K562 (cell line): ENCODE results near the gene TMEM187. TPM values are rescaled to one million over a fixed set of nuclear protein-coding genes. Genes with fewer than 3 reads are reported as not detected.
A peak's percentile ranks its signal among the peaks of the same experiment; 100 is the strongest.

Experiments
- CBX3 ChIP-seq, 2 experiments: IDR thresholded peaks; 1 replicate in 1 of 2; 2 replicates in 1 of 2; pipeline ENCODE4 v1.6.1; 2012; ENCODE audit warnings: inconsistent platforms in 2 of 2, low read length in 2 of 2, borderline replicate concordance in 1 of 2, control low read depth in 1 of 2
- ELF2 ChIP-seq: fragments of 250-450 bp; sonication (Bioruptor Pico); IDR thresholded peaks from 2 replicates; pipeline ENCODE4 v1.5.0; 2021; ENCODE audit warnings: mild to moderate bottlenecking
- NR2C1 ChIP-seq, 2 experiments: fragments of 450-650 bp; IDR thresholded peaks; 2 replicates each; pipeline ENCODE4 v1.6.1; 2017; ENCODE audit warnings: mild to moderate bottlenecking in 2 of 2, antibody characterized with exemption in 1 of 2, inconsistent platforms in 1 of 2, missing compliant biosample characterization in 1 of 2, missing genetic modification characterization in 1 of 2
- RCOR1 ChIP-seq, 2 experiments: IDR thresholded peaks; 2 replicates each; pipeline ENCODE4 v1.6.1; 2012; ENCODE audit warnings: low read depth in 2 of 2, low read length in 2 of 2, borderline replicate concordance in 1 of 2, improper control_type of control experiment in 1 of 2
- SMAD4 ChIP-seq: fragments of 250-450 bp; sonication (Bioruptor Pico); conservative IDR thresholded peaks from 2 replicates; pipeline ENCODE4 v1.8.0; 2021; ENCODE audit warnings: inconsistent platforms, mild to moderate bottlenecking, moderate library complexity
- TAF9B ChIP-seq: fragments of 450-650 bp; IDR thresholded peaks from 2 replicates; pipeline ENCODE4 v1.6.1; 2018; ENCODE audit warnings: mild to moderate bottlenecking; ENCODE audit not compliant: partially characterized antibody
- polyA plus RNA-seq, 8 experiments: library from polyadenylated mRNA; depleted of rRNA in 4 of 8; stranded (reverse) in 5 of 8; unstranded in 3 of 8; fragments of >200 nt; fragmentation: Nextera tagmentation in 2 of 8; fragmentation: Illumina TruSeq in 1 of 8; extraction: Ambion mirVana in 2 of 8; extraction: Trizol in 1 of 8; gene quantifications; 2 replicates each; pipeline versions ENCODE4 v1.2.1 to v1.2.3, GENCODE V29; 2011 to 2014; ENCODE audit warnings: inconsistent platforms in 1 of 8, missing spikeins in 1 of 8
- total RNA-seq, 7 experiments: library from RNA; depleted of rRNA in 6 of 7; stranded (reverse); fragments of >200 nt in 6 of 7; fragmentation: Illumina TruSeq in 2 of 7; extraction: Trizol in 2 of 7; gene quantifications; 2 replicates each; pipeline versions ENCODE4 v1.2.1 to v1.2.3, GENCODE V29; 2011 to 2021; ENCODE audit warnings: low replicate concordance in 1 of 7
- TF ChIP-seq, protein P1 (sequence below): fragments of 450-650 bp; IDR thresholded peaks from 2 replicates; pipeline ENCODE4 v1.6.1; 2016; ENCODE audit warnings: borderline replicate concordance
- TF ChIP-seq, protein P2 (sequence below): fragments of 450-650 bp; formaldehyde crosslinking; IDR thresholded peaks from 2 replicates; pipeline ENCODE4 v1.4.0; 2020; ENCODE audit warnings: mild to moderate bottlenecking, moderate library complexity
- TF ChIP-seq, protein P3 (sequence below): fragments of 450-650 bp; IDR thresholded peaks from 2 replicates; pipeline ENCODE4 v1.6.1; 2016; ENCODE audit warnings: mild to moderate bottlenecking, moderate library complexity
- TF ChIP-seq, protein P4 (sequence below): fragments of 250-450 bp; sonication (Bioruptor Pico); IDR thresholded peaks from 2 replicates; pipeline ENCODE4 v1.8.0; 2022; ENCODE audit warnings: moderate library complexity, mild to moderate bottlenecking, inconsistent platforms

TMEM187 gene
- total and polyA plus RNA-seq, 9 of the 15 experiments (the other 6 are each of a cell fraction or from before 2014, with no cell fraction given): 0.13 to 6.4 (median 1.6) TPM

DNA sequence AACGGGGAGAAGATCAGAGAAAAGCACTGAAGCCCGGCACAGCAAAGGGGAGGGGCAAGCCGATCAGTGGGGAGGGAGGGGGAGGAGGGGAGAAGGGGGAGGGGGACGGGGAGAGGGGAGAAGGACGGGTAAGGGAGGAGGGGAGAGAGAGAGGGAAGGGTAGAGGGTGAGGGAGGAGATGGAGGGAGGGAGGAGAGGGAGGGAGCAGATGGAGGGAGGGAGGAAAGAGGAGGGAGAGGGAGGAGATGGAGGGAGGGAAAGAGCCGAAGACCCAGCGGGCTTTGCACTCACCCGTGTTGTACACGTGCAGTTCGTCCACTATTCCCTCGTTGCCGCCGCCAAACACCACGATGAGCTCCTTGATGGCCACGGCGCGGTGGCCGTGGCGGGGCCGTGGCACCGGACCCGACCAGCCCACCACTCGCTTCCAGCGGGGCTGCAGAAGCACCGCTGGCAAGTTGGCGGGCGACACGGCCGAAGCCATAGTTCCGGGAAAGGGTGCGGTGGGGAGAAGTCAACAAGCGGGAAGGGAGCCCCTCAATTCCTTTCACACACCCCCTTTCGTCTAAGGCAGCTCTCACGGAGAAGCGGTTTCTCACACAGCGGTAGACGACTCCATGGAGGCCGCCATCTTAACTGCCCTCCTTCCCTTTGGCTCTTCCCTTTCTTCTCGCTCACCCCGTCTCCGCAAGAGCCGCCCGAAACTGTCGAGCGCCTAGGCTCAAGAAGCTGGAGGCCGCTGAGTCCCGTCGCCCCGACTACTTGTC lies 2.0 kb upstream of the TMEM187 start (continued):
- TF ChIP-seq, protein P1, sequence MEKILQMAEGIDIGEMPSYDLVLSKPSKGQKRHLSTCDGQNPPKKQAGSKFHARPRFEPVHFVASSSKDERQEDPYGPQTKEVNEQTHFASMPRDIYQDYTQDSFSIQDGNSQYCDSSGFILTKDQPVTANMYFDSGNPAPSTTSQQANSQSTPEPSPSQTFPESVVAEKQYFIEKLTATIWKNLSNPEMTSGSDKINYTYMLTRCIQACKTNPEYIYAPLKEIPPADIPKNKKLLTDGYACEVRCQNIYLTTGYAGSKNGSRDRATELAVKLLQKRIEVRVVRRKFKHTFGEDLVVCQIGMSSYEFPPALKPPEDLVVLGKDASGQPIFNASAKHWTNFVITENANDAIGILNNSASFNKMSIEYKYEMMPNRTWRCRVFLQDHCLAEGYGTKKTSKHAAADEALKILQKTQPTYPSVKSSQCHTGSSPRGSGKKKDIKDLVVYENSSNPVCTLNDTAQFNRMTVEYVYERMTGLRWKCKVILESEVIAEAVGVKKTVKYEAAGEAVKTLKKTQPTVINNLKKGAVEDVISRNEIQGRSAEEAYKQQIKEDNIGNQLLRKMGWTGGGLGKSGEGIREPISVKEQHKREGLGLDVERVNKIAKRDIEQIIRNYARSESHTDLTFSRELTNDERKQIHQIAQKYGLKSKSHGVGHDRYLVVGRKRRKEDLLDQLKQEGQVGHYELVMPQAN: peak; percentile 64; the same call in 1 of the 2 replicates
- 0 out of 2 replicates have a peak, but pooled peaks have one; percentile 18 for TF ChIP-seq ELF2 (CRISPR knock-in tag)
- TF ChIP-seq, protein P2, sequence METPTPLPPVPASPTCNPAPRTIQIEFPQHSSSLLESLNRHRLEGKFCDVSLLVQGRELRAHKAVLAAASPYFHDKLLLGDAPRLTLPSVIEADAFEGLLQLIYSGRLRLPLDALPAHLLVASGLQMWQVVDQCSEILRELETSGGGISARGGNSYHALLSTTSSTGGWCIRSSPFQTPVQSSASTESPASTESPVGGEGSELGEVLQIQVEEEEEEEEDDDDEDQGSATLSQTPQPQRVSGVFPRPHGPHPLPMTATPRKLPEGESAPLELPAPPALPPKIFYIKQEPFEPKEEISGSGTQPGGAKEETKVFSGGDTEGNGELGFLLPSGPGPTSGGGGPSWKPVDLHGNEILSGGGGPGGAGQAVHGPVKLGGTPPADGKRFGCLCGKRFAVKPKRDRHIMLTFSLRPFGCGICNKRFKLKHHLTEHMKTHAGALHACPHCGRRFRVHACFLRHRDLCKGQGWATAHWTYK (CRISPR knock-in tag): peak; percentile 92
- TF ChIP-seq TAF9B: peak; percentile 5
- TF ChIP-seq, protein P3, sequence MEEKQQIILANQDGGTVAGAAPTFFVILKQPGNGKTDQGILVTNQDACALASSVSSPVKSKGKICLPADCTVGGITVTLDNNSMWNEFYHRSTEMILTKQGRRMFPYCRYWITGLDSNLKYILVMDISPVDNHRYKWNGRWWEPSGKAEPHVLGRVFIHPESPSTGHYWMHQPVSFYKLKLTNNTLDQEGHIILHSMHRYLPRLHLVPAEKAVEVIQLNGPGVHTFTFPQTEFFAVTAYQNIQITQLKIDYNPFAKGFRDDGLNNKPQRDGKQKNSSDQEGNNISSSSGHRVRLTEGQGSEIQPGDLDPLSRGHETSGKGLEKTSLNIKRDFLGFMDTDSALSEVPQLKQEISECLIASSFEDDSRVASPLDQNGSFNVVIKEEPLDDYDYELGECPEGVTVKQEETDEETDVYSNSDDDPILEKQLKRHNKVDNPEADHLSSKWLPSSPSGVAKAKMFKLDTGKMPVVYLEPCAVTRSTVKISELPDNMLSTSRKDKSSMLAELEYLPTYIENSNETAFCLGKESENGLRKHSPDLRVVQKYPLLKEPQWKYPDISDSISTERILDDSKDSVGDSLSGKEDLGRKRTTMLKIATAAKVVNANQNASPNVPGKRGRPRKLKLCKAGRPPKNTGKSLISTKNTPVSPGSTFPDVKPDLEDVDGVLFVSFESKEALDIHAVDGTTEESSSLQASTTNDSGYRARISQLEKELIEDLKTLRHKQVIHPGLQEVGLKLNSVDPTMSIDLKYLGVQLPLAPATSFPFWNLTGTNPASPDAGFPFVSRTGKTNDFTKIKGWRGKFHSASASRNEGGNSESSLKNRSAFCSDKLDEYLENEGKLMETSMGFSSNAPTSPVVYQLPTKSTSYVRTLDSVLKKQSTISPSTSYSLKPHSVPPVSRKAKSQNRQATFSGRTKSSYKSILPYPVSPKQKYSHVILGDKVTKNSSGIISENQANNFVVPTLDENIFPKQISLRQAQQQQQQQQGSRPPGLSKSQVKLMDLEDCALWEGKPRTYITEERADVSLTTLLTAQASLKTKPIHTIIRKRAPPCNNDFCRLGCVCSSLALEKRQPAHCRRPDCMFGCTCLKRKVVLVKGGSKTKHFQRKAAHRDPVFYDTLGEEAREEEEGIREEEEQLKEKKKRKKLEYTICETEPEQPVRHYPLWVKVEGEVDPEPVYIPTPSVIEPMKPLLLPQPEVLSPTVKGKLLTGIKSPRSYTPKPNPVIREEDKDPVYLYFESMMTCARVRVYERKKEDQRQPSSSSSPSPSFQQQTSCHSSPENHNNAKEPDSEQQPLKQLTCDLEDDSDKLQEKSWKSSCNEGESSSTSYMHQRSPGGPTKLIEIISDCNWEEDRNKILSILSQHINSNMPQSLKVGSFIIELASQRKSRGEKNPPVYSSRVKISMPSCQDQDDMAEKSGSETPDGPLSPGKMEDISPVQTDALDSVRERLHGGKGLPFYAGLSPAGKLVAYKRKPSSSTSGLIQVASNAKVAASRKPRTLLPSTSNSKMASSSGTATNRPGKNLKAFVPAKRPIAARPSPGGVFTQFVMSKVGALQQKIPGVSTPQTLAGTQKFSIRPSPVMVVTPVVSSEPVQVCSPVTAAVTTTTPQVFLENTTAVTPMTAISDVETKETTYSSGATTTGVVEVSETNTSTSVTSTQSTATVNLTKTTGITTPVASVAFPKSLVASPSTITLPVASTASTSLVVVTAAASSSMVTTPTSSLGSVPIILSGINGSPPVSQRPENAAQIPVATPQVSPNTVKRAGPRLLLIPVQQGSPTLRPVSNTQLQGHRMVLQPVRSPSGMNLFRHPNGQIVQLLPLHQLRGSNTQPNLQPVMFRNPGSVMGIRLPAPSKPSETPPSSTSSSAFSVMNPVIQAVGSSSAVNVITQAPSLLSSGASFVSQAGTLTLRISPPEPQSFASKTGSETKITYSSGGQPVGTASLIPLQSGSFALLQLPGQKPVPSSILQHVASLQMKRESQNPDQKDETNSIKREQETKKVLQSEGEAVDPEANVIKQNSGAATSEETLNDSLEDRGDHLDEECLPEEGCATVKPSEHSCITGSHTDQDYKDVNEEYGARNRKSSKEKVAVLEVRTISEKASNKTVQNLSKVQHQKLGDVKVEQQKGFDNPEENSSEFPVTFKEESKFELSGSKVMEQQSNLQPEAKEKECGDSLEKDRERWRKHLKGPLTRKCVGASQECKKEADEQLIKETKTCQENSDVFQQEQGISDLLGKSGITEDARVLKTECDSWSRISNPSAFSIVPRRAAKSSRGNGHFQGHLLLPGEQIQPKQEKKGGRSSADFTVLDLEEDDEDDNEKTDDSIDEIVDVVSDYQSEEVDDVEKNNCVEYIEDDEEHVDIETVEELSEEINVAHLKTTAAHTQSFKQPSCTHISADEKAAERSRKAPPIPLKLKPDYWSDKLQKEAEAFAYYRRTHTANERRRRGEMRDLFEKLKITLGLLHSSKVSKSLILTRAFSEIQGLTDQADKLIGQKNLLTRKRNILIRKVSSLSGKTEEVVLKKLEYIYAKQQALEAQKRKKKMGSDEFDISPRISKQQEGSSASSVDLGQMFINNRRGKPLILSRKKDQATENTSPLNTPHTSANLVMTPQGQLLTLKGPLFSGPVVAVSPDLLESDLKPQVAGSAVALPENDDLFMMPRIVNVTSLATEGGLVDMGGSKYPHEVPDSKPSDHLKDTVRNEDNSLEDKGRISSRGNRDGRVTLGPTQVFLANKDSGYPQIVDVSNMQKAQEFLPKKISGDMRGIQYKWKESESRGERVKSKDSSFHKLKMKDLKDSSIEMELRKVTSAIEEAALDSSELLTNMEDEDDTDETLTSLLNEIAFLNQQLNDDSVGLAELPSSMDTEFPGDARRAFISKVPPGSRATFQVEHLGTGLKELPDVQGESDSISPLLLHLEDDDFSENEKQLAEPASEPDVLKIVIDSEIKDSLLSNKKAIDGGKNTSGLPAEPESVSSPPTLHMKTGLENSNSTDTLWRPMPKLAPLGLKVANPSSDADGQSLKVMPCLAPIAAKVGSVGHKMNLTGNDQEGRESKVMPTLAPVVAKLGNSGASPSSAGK: peak; percentile 91
- 0 out of 4 replicates have a peak, but pooled peaks of 1 of the 2 experiments have one; percentile 23 for TF ChIP-seq RCOR1 (IDR thresholded peaks at IDR 0.05; ENCODE audit: borderline replicate concordance in 1 of 2, low read depth in 2 of 2, low read length in 2 of 2)
- peak; percentile 80; the same call in 1 of the 2 replicates for TF ChIP-seq NR2C1 (IDR thresholded peaks at IDR 0.05)
- TF ChIP-seq NR2C1 (tag; IDR thresholded peaks at IDR 0.05): no peak
- TF ChIP-seq, protein P4, sequence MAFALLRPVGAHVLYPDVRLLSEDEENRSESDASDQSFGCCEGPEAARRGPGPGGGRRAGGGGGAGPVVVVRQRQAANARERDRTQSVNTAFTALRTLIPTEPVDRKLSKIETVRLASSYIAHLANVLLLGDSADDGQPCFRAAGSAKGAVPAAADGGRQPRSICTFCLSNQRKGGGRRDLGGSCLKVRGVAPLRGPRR: no peak
- TF ChIP-seq CBX3 (IDR thresholded peaks at IDR 0.05; ENCODE audit: borderline replicate concordance in 1 of 2, low read length in 2 of 2): peak in 1 of 2 experiments; percentile 59; a peak in 1 of 3 replicates
- TF ChIP-seq SMAD4 (CRISPR knock-in tag): 0 out of 2 replicates have a peak, but pooled peaks have one; percentile 25
